H9 (cell line): ENCODE results near the gene HIPK2. TPM values are rescaled to one million over a fixed set of nuclear protein-coding genes. Genes with fewer than 3 reads are reported as not detected.

Source experiments
- DNase-seq: peaks from one replicate; pipeline ENCODE4 v3.0.0-alpha.2; 2017
- H2AFZ ChIP-seq: one replicate; pipeline ENCODE4 v1.6.1; 2013; ENCODE audit warnings: mild to moderate bottlenecking, low read length, control low read depth, moderate library complexity
- H2AK5ac ChIP-seq: 2 replicates; pipeline ENCODE4 v1.6.1; 2013; ENCODE audit warnings: low read length, control low read depth, mixed read lengths; ENCODE audit not compliant: insufficient read length
- H2BK120ac ChIP-seq: one replicate; pipeline ENCODE4 v1.6.1; 2013; ENCODE audit warnings: low read depth, mild to moderate bottlenecking, low read length, control low read depth, inconsistent platforms; ENCODE audit not compliant: poor library complexity, severe bottlenecking
- H2BK12ac ChIP-seq: 2 replicates; pipeline ENCODE4 v1.6.1; 2013; ENCODE audit warnings: low read length, control low read depth, mixed read lengths, low read depth; ENCODE audit not compliant: insufficient read length
- H2BK15ac ChIP-seq: 2 replicates; pipeline ENCODE4 v1.6.1; 2013; ENCODE audit warnings: low read depth, low read length, control low read depth
- H2BK20ac ChIP-seq: one replicate; pipeline ENCODE4 v1.6.1; 2013; ENCODE audit warnings: low read depth, mild to moderate bottlenecking, low read length, control low read depth, inconsistent platforms; ENCODE audit not compliant: poor library complexity, severe bottlenecking
- H2BK5ac ChIP-seq: 2 replicates; pipeline ENCODE4 v1.6.1; 2013; ENCODE audit warnings: low read length, control low read depth, mixed read lengths; ENCODE audit not compliant: insufficient read length
- H3K14ac ChIP-seq: 2 replicates; pipeline ENCODE4 v1.6.1; 2013; ENCODE audit warnings: low read length, control low read depth; ENCODE audit not compliant: insufficient read depth
- H3K18ac ChIP-seq: 2 replicates; pipeline ENCODE4 v1.6.1; 2013; ENCODE audit warnings: low read depth, mild to moderate bottlenecking, mixed read lengths, low read length, control low read depth; ENCODE audit not compliant: insufficient read length
- H3K23ac ChIP-seq: 2 replicates; pipeline ENCODE4 v1.6.1; 2013; ENCODE audit warnings: low read length, control low read depth, mixed read lengths, low read depth; ENCODE audit not compliant: insufficient read length
- H3K23me2 ChIP-seq: 2 replicates; pipeline ENCODE4 v1.6.1; 2013; ENCODE audit warnings: low read depth, mild to moderate bottlenecking, mixed read lengths, low read length, control low read depth; ENCODE audit not compliant: insufficient read length, poor library complexity, severe bottlenecking
- H3K27ac ChIP-seq: 2 replicates; pipeline ENCODE4 v1.5.1; 2013; ENCODE audit warnings: low read length, control low read depth, mixed read lengths, low read depth; ENCODE audit not compliant: insufficient read length
- H3K27me3 ChIP-seq: 2 replicates; pipeline ENCODE4 v1.6.1; 2013; ENCODE audit warnings: low read length, control low read depth, inconsistent platforms; ENCODE audit not compliant: insufficient read depth
- H3K4ac ChIP-seq: 2 replicates; pipeline ENCODE4 v1.6.1; 2013; ENCODE audit warnings: low read depth, mild to moderate bottlenecking, control low read depth, inconsistent platforms, low read length, moderate library complexity
- H3K4me1 ChIP-seq: 2 replicates; pipeline ENCODE4 v1.6.1; 2013; ENCODE audit warnings: low read length, control low read depth, inconsistent platforms; ENCODE audit not compliant: insufficient read depth
- H3K4me2 ChIP-seq: 2 replicates; pipeline ENCODE4 v1.6.1; 2013; ENCODE audit warnings: low read length, control low read depth, mixed read lengths; ENCODE audit not compliant: insufficient read length, insufficient read depth
- H3K56ac ChIP-seq: 2 replicates; pipeline ENCODE4 v1.6.1; 2013; ENCODE audit warnings: low read depth, mild to moderate bottlenecking, mixed read lengths, low read length, control low read depth; ENCODE audit not compliant: insufficient read length
- H3K79me1 ChIP-seq: 2 replicates; pipeline ENCODE4 v1.6.1; 2013; ENCODE audit warnings: low read depth, mild to moderate bottlenecking, moderate library complexity, low read length, control low read depth, inconsistent platforms; ENCODE audit not compliant: insufficient read depth, poor library complexity, severe bottlenecking
- H3K79me2 ChIP-seq: 2 replicates; pipeline ENCODE4 v1.6.1; 2013; ENCODE audit warnings: low read length, control low read depth, inconsistent platforms; ENCODE audit not compliant: insufficient read depth
- H3K9ac ChIP-seq: 2 replicates; pipeline ENCODE4 v1.6.1; 2013; ENCODE audit warnings: low read length, control low read depth, mixed read lengths; ENCODE audit not compliant: insufficient read length; ENCODE audit errors: extremely low read depth
- H3K9me3 ChIP-seq: one replicate; pipeline ENCODE4 v1.6.1; 2013; ENCODE audit warnings: low read depth, low read length, inconsistent platforms; ENCODE audit not compliant: control insufficient read depth
- H3T11ph ChIP-seq: one replicate; pipeline ENCODE4 v1.6.1; 2013; ENCODE audit warnings: mild to moderate bottlenecking, low read length, control low read depth, inconsistent platforms
- H4K20me1 ChIP-seq: one replicate; pipeline ENCODE4 v1.6.1; 2013; ENCODE audit not compliant: control insufficient read depth, insufficient read length, insufficient read depth
- H4K5ac ChIP-seq: 2 replicates; pipeline ENCODE4 v1.6.1; 2013; ENCODE audit warnings: low read depth, mild to moderate bottlenecking, mixed read lengths, low read length, control low read depth; ENCODE audit not compliant: insufficient read length
- H4K8ac ChIP-seq: replicated peaks from 2 replicates; pipeline ENCODE4 v1.6.1; 2013; ENCODE audit warnings: low read length, control low read depth, mixed read lengths, low read depth; ENCODE audit not compliant: insufficient read length
- H4K91ac ChIP-seq: 2 replicates; pipeline ENCODE4 v1.6.1; 2013; ENCODE audit warnings: low read depth, mild to moderate bottlenecking, moderate library complexity, mixed read lengths, low read length, control low read depth; ENCODE audit not compliant: insufficient read length
- H3K27ac Mint-ChIP-seq, 3 experiments: 2 replicates in 2 of 3; 3 replicates in 1 of 3; pipeline ENCODE4 v1.8.0; 2020 to 2021; ENCODE audit warnings: mixed read lengths in 3 of 3, mild to moderate bottlenecking in 1 of 3, moderate library complexity in 1 of 3
- H3K27me3 Mint-ChIP-seq: 2 replicates; pipeline ENCODE4 v1.8.0; 2021; ENCODE audit warnings: low read depth, mild to moderate bottlenecking, moderate library complexity, mixed read lengths
- H3K36me3 Mint-ChIP-seq, 3 experiments: 2 replicates in 2 of 3; 3 replicates in 1 of 3; pipeline ENCODE4 v1.8.0; 2020 to 2021; ENCODE audit warnings: low read depth in 3 of 3, mixed read lengths in 3 of 3; ENCODE audit not compliant: insufficient read depth in 1 of 3
- H3K4me1 Mint-ChIP-seq, 2 experiments: 2 replicates each; pipeline ENCODE4 v1.8.0; 2020; ENCODE audit warnings: mixed read lengths in 2 of 2
- H3K4me3 Mint-ChIP-seq, 2 experiments: 2 replicates in 1 of 2; 3 replicates in 1 of 2; pipeline ENCODE4 v1.8.0; 2020 to 2021; ENCODE audit warnings: mild to moderate bottlenecking in 2 of 2, mixed read lengths in 2 of 2, moderate library complexity in 1 of 2
- H3K9me3 Mint-ChIP-seq, 2 experiments: 2 replicates in 1 of 2; 3 replicates in 1 of 2; pipeline ENCODE4 v1.8.0; 2020; ENCODE audit warnings: mild to moderate bottlenecking in 2 of 2, mixed read lengths in 2 of 2, moderate library complexity in 1 of 2
- CTCF ChIP-seq: fragments of 200-600 bp; sonication (generic); conservative IDR thresholded peaks from 3 replicates; pipeline ENCODE4 v1.8.0; 2021; ENCODE audit warnings: antibody characterized with exemption, mild to moderate bottlenecking
- WGBS: extraction: QIAGEN DNeasy Blood & Tissue Kit; methylation state at CpG from one replicate; pipeline ENCODE4 v1.1.7; 2013; ENCODE audit warnings: missing lambda C conversion rate, low lambda C conversion rate, mixed read lengths; ENCODE audit not compliant: insufficient read length; ENCODE audit errors: extremely low coverage; 5-methylcytosine and 5-hydroxymethylcytosine counted together
- total RNA-seq: library from RNA; stranded (reverse); gene quantifications from 2 replicates; pipeline ENCODE4 v1.2.1, GENCODE V29; 2021

HIPK2 gene
- total RNA-seq, 1 experiment from 2014 or later: 21.9 TPM

- no peak overlapping the region for H3K23ac ChIP-seq
- Mint-ChIP-seq H3K4me1 (peaks cover 23 to 27% of the 10 kb centered on the region in 2 experiments), H3K4me3 (no peak overlapping the region), H3K36me3 (no peaks in the 10 kb centered on the region), H3K27ac (no peak overlapping the region), H3K9me3 (no peaks in the 10 kb centered on the region), H3K27me3 (no peaks in the 10 kb centered on the region)
- H4K5ac ChIP-seq: no peak overlapping the region
- H2AFZ ChIP-seq: no peak overlapping the region
- no peaks in the 10 kb centered on the region for H3K79me1 ChIP-seq
- no peaks in the 10 kb centered on the region for H3K27me3 ChIP-seq
- H3K4me1 ChIP-seq: no peaks in the 10 kb centered on the region
- no peak overlapping the region for H3K18ac ChIP-seq
- H4K20me1 ChIP-seq: no peaks in the 10 kb centered on the region
- H4K8ac ChIP-seq: no peak overlapping the region
- H3K14ac ChIP-seq: no peak overlapping the region
- H2BK12ac ChIP-seq: no peak overlapping the region
- H3K56ac ChIP-seq: no peak overlapping the region
- H2AK5ac ChIP-seq: no peak overlapping the region
- no peak overlapping the region for H4K91ac ChIP-seq
- no peaks in the 10 kb centered on the region for H3K23me2 ChIP-seq
- H3K4ac ChIP-seq: no peak overlapping the region
- no peak overlapping the region for H3K4me2 ChIP-seq
- H2BK5ac ChIP-seq: no peak overlapping the region
- H3K9ac ChIP-seq: no peak overlapping the region
- DNase-seq: no peak
- no peak for TF ChIP-seq CTCF
- H2BK120ac ChIP-seq: no peak overlapping the region
- no peaks in the 10 kb centered on the region for H3K9me3 ChIP-seq
- no peaks in the 10 kb centered on the region for H3K79me2 ChIP-seq
- H2BK20ac ChIP-seq: no peak overlapping the region
- WGBS: no CpG with 5 or more reads among the region's 4 CpGs
- H3K27ac ChIP-seq: no peak overlapping the region
- no peak overlapping the region for H2BK15ac ChIP-seq
- H3T11ph ChIP-seq: no peak overlapping the region
Measured at GRCh38 chr7:139696552-139696951, 81.2 kb downstream of the HIPK2 start.
